Suppressor macrophage treated with lipopolysaccharide for 4 hours (primary cell): ENCODE results near the gene CST6.

ENCODE experiments used
- DNase-seq: peaks from one replicate; pipeline ENCODE4 v3.0.0-alpha.2; 2020

CST6 gene, protein sequence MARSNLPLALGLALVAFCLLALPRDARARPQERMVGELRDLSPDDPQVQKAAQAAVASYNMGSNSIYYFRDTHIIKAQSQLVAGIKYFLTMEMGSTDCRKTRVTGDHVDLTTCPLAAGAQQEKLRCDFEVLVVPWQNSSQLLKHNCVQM

DNA sequence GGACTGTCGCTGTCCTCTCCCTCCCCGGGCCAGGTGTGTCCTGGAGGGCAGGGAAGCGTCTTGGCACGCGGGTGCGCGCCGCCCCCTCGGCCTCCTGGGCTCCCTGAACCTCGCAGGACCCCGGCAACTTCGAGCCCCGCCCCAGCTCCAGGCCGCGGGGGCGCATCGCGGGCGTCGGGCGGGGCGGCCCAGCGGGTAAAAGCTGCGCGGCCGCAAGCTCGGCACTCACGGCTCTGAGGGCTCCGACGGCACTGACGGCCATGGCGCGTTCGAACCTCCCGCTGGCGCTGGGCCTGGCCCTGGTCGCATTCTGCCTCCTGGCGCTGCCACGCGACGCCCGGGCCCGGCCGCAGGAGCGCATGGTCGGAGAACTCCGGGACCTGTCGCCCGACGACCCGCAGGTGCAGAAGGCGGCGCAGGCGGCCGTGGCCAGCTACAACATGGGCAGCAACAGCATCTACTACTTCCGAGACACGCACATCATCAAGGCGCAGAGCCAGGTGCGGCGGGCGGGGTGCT is at the start of gene CST6:
Gene CST6, plus strand, starts transcription at position 224 of the 519 bp plus-strand sequence. Its CDS starts 37 bp downstream, at position 261.
- no peak for DNase-seq

GRCh38 chr11:65962141-65962564 is 49.7 kb upstream of the CST6 start:
- DNase-seq, result no peak

DNA sequence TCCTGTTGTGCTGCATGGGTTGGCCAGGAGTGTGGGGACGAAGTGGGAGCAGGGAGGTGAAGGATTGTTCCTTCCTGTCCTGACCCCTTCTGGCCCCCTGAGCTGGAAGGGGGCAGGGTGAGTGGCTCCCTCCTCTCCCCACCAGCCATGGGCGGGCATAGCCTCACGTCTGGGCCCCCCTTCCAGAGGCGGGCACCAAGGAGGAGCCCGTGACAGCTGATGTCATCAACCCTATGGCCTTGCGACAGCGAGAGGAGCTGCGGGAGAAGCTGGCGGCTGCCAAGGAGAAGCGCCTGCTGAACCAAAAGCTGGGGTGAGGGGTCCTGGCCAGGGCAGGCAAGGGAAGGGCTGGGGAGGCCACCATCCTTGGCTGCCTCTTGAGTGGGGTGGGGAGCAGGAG is 46.9 kb upstream of the CST6 start:
- no peak for DNase-seq

DNA sequence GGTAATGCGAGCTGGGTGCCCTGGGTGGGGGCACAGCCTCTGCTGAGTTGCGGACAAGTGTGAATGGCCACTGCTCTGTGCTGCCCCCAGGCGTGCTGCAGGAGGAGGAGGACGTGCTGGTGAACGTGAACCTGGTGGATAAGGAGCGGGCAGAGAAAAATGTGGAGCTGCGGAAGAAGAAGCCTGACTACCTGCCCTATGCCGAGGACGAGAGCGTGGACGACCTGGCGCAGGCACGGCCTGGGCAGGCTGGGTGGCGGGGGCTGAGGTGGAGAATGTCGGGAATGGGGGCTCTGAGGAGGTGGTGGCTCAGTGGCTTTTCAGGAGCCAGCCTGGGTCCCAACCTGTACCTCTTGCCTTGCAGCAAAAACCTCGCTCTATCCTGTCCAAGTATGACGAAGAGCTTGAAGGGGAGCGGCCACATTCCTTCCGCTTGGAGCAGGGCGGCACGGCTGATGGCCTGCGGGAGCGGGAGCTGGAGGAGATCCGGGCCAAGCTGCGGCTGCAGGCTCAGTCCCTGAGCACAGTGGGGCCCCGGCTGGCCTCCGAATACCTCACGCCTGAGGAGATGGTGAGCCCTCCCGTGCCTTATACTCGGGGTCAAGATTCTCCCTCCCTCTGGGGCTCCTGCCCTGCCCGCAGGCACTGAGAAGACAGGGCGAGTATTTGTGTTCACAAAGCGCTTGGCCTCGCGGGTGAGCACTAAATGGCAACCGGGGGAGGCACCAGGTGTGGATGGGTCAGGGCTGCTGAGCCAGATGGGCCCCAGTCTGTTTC is 45.6 kb upstream of the CST6 start:
- no peak for DNase-seq

DNA sequence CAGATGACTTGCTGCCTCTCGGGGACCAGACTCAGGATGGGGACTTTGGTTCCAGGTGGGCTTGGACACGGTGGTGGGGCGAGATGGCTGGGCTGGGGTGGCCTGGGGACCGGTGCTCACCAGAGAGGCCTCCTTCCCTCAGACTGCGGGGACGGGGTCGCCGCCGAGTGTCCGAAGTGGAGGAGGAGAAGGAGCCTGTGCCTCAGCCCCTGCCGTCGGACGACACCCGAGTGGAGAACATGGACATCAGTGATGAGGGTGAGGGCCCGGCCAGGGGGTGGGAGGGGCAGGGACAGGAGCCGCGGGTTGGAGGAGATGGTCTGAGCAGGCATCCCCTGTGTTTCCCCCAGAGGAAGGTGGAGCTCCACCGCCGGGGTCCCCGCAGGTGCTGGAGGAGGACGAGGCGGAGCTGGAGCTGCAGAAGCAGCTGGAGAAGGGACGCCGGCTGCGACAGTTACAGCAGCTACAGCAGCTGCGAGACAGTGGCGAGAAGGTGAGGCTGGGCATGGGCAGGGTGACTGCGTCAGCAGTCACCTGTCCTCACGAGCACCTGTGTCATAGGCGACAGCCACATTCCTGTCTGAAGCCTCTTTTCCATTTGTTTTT is 44.4 kb upstream of the CST6 start:
- DNase-seq, result no peak

GRCh38 chr11:65968600-65969482 is 43.0 kb upstream of the CST6 start:
- peak; percentile 7 for DNase-seq

- no peak for DNase-seq
Observed at GRCh38 chr11:65972116-65972515, 39.7 kb upstream of the CST6 start.

DNA sequence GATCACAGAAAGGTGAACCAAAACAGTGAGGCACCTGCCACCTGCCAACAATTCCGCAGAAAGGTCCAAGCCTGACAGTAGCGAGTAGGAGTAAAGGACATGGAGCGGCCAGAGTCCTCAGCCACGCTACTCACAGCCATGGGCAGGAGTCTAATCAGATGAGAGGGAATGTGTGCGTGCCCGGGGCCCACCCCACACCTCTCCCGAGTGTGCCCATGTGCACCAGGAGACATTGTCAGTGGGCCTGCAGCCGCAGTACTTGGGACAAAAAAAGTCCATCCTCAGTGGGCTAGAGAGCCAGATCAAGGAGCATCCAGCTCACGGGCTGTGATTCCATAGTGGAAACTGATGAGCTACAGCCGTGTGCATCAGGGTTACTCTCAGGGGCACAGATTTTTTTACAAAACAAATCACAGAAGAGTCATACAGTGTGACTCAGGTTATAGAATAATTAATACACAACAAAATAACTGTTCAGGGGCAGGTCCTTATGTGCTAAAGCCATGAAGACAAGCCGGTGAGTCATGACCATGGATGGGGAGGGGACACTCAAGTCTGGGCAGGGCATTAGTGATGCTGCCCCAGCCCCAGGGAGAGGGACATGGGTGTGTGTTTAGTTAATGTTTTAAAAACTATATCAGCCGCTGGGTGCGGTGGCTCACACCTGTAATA is 38.2 kb upstream of the CST6 start:
- no peak for DNase-seq

DNA sequence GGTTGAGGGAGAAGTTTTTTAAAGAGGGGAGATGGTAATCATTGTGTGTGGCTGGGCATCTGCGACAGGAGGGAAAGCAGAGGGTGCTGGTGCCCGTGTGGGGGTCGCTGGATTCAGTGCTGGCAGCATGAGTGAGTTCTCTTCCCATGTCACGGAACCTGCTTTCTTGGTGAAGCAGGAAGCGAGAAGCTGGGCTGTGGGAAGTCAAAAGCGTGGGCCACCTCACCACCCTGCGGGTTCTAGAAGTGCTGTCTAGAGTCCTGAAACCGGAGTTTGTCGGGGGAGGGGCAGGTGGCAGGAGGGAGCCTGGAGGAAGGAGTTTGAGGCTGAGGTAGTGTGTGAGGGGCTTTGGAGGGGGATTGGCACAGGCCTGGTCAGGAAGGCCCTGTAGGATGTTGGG is 36.0 kb upstream of the CST6 start:
- DNase-seq, result no peak

- DNase-seq, result no peak
Observed at GRCh38 chr11:65976216-65977176, 35.3 kb upstream of the CST6 start.

- DNase-seq, result no peak
Observed at GRCh38 chr11:65977621-65978390, 34.0 kb upstream of the CST6 start.

DNA sequence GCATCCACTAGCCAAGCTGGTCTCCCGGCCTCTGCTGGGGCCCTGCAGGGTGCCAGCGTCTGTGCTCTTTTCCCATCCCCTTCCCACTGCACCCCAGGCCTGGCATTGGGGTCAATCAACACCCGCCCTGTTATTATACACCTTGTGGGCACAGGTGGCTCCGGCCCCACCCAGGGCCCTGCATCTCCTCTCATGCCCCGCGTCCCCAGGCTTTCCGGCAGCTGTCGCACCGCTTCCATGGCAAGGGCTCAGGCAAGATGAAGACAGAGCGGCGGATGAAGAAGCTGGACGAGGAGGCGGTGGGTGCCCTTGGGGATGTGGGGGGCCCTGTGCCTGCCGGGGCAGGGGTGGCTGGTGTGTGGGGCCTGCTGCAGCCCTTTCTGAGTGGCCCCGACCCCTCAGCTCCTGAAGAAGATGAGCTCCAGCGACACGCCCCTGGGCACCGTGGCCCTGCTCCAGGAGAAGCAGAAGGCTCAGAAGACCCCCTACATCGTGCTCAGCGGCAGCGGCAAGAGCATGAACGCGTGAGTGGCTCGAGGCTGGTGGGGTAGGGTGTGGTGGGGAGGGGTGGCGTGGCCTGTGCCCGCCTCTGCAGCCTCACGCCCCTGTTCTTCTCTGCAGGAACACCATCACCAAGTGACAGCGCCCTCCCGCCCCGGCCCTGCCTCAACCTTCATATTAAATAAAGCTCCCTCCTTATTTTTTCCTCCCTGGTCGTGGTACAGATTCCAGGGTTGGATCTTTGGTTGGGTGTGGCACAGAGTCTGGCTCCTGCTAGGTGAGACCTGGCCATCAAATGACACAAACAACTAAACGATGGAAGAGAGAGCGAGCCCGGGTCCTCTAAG is 33.2 kb upstream of the CST6 start:
- DNase-seq, result no peak

DNA sequence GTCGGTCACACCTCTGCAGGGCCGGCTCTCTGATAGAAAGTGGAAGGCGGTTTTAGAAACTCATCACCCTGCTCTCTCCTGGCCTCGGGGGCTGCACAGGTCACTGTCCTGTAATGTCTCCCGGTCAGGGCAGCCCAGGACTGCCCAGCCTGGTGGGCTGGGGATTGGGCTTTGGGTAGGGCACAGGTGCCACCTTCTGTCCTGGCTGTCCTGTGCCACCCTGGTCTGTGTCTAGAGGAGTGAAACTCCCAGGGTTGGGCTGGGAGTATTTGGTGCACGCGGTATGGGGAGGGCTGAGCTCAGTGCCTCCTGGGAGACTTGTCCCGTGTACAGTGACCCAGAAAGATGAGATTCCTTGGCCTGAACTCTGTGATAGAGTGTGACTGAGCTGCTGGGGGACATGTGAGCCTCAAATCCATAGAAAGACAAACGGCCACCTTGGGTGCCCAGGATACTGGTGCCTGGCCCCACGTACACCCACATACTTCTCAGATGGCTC is 32.5 kb upstream of the CST6 start:
- DNase-seq, result no peak

- DNase-seq, result no peak
Observed at GRCh38 chr11:65981101-65981740, 30.6 kb upstream of the CST6 start.

- DNase-seq, result no peak
Observed at GRCh38 chr11:65981972-65982823, 29.6 kb upstream of the CST6 start.

DNA sequence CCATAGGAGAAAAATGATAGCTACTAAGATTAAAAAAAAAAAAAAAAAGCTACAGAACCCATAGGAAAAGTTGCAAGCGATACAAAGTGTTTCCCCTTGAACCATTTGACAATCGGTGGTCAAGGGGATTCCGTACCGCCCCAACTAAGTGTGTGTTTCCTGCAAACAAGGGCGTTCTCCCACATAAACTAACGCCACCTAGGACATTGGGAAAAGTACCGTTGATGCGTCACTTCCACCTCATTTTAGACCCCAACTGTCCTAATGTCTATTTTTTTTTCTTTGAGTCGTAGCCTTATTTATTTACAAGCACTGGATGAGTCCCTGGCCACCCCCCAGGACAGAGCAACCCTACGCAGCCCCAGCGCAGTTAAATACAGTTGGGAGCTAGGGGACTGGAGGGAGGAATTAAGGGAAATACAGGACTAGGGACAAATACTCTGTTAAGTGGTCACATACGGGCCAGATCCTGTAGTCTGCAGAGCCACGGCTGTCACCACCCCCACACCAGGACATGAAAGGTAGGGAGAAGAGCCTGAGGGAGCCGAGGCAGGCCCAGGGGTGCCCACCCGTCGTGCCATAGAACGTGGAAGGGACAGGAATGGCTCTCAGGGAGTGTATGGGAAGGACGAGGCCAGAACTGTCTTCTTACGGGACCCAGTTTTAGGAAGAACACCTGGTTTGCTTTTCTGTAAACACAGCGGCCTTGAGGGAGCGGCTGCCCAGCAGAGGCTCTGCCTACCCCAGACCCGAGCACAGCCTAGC is 28.8 kb upstream of the CST6 start:
- DNase-seq, result no peak

DNA sequence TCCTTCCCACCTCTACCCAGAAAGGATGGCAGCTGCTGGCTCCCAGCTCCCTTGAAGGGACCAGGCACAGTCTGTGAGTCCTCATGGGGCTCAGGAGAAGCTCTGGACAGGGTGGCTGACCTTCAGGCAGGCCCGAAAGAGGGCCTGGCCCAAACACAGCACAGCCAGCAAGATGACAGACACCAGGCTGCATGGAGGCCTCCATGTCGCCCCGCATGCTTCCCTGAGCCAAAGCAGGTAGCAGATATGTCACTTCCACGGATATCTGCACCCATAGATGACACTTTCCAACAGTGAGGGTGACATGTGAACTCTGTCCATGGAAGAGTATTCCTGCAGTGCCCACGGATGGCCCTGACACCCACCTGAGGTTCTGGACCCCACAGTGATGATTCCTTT is 28.2 kb upstream of the CST6 start:
- no peak for DNase-seq
